CD4-positive, alpha-beta T cell treated with Interleukin-17A for 1 hour (primary cell): ENCODE results near the gene ERCC2.
"Not testable (repeated sequence)": the region's sequence is repeated elsewhere in the genome, so short reads cannot be mapped to it uniquely, and the experiment has no call there.

ENCODE experiments used
- DNase-seq: peaks from one replicate; pipeline ENCODE4 v3.0.0-alpha.2; 2020

The ERCC2 gene

GRCh38 chr19:45352914-45353796, 17.2 kb downstream of the ERCC2 start:
- no peak for DNase-seq

- DNase-seq, result no peak
Measured at GRCh38 chr19:45352471-45352870, 17.9 kb downstream of the ERCC2 start.

- DNase-seq, result no peak
Measured at GRCh38 chr19:45352062-45352461, 18.3 kb downstream of the ERCC2 start.

- DNase-seq, result no peak
Measured at GRCh38 chr19:45351401-45351952, 18.9 kb downstream of the ERCC2 start.

- DNase-seq, result no peak
Measured at GRCh38 chr19:45350477-45351058, 19.8 kb downstream of the ERCC2 start.

- DNase-seq, result no peak
Measured at GRCh38 chr19:45349430-45349941, 20.9 kb downstream of the ERCC2 start.

- no peak for DNase-seq
Measured at GRCh38 chr19:45349126-45349415, 21.3 kb downstream of the ERCC2 start.

- no peak for DNase-seq
Measured at GRCh38 chr19:45348367-45349125, 21.8 kb downstream of the ERCC2 start.

GRCh38 chr19:45347570-45348366, 22.6 kb downstream of the ERCC2 start:
- DNase-seq, result no peak

- no peak for DNase-seq
Measured at GRCh38 chr19:45346449-45346848, 23.9 kb downstream of the ERCC2 start.

- no peak for DNase-seq
Measured at GRCh38 chr19:45345506-45345860, 24.9 kb downstream of the ERCC2 start.

GRCh38 chr19:45344621-45345505, 25.5 kb downstream of the ERCC2 start:
- no peak for DNase-seq

- DNase-seq, result no peak
Measured at GRCh38 chr19:45342911-45343310, 27.5 kb downstream of the ERCC2 start.

- no peak for DNase-seq
Measured at GRCh38 chr19:45340899-45341453, 29.4 kb downstream of the ERCC2 start.

- DNase-seq, result peak; percentile 25
Measured at GRCh38 chr19:45340232-45340898, 30.0 kb downstream of the ERCC2 start, which contains the start of gene KLC3. KLC3 (plus strand) TSS chr19:45340750; CDS start chr19:45345542, 4,792 bp downstream.

- no peak for DNase-seq
Measured at GRCh38 chr19:45339629-45340028, 30.7 kb downstream of the ERCC2 start.

GRCh38 chr19:45336696-45337251, 33.6 kb downstream of the ERCC2 start:
- no peak for DNase-seq

GRCh38 chr19:45334881-45335280, 35.5 kb downstream of the ERCC2 start:
- not testable (repeated sequence) for DNase-seq

GRCh38 chr19:45333609-45334303, 36.6 kb downstream of the ERCC2 start:
- DNase-seq, result no peak
